Panc1 (cell line): ENCODE measurements around the gene RSU1. TPM values are rescaled to one million over a fixed set of nuclear protein-coding genes. Genes with fewer than 3 reads are reported as not detected.

Source experiments
- ATAC-seq: fragments of 200-7000 bp; cut with Tn5 transposase; 2 replicates; pipeline ENCODE4 v1.9.1; 2020; ENCODE audit warnings: mild to moderate bottlenecking, moderate library complexity
- BruUV-seq: library from RNA; stranded (reverse); fragments of 400-500 nt; replicated peaks from 2 replicates; lab custom pipeline; 2021; lab: Mats Ljungman, UMichigan
- CTCF ChIA-PET: fragments of 300-600 bp; sonication (Branson Sonifier 250); formaldehyde crosslinking; loops from one replicate; lab custom pipeline; 2022; ENCODE audit warnings: antibody characterized with exemption; lab: Charles Lee
- POLR2A ChIA-PET: fragments of 300-600 bp; sonication (Branson Sonifier 250); formaldehyde crosslinking; loops from one replicate; lab custom pipeline; 2022; ENCODE audit warnings: antibody characterized with exemption; lab: Charles Lee
- DNase-seq: peaks from one replicate; pipeline ENCODE4 v3.0.0-alpha.2; 2010; ENCODE audit warnings: low read depth, low spot score
- H3K27ac ChIP-seq: 2 replicates; pipeline ENCODE4 v1.5.1; 2011; ENCODE audit warnings: mild to moderate bottlenecking, low read length, inconsistent platforms
- H3K27me3 ChIP-seq: fragments of 200-500 bp; sonication (Bioruptor generic); 2 replicates; pipeline ENCODE4 v1.6.0; 2014; ENCODE audit warnings: low read length, inconsistent platforms; ENCODE audit not compliant: control insufficient read depth, insufficient read depth
- H3K36me3 ChIP-seq: fragments of 200-500 bp; sonication (Bioruptor generic); 2 replicates; pipeline ENCODE4 v1.5.1; 2014; ENCODE audit warnings: inconsistent platforms, mild to moderate bottlenecking, low read length, moderate library complexity; ENCODE audit not compliant: control insufficient read depth, insufficient read depth
- H3K4me1 ChIP-seq: 2 replicates; pipeline ENCODE4 v1.5.1; 2011; ENCODE audit warnings: inconsistent platforms, mild to moderate bottlenecking, low read length, moderate library complexity; ENCODE audit not compliant: control insufficient read depth, insufficient read depth
- H3K4me3 ChIP-seq, 2 experiments: 2 replicates each; pipeline ENCODE4 v1.5.1; 2011 to 2012; ENCODE audit warnings: low read depth in 2 of 2, low read length in 2 of 2, mild to moderate bottlenecking in 2 of 2, inconsistent platforms in 1 of 2, moderate library complexity in 1 of 2
- H3K9me3 ChIP-seq: fragments of 200-500 bp; sonication (Bioruptor generic); 2 replicates; pipeline ENCODE4 v1.5.1; 2014; ENCODE audit warnings: low read depth, mild to moderate bottlenecking, inconsistent platforms, low read length, moderate library complexity; ENCODE audit not compliant: control insufficient read depth, insufficient read depth
- CTCF ChIP-seq: fragments of 450-650 bp; IDR thresholded peaks from 2 replicates; pipeline ENCODE4 v1.5.1; 2017; ENCODE audit warnings: mild to moderate bottlenecking
- POLR2AphosphoS5 ChIP-seq: IDR thresholded peaks from 2 replicates; pipeline ENCODE4 v1.6.1; 2012; ENCODE audit warnings: mild to moderate bottlenecking, low read depth, low read length, moderate library complexity
- REST ChIP-seq, 2 experiments: IDR thresholded peaks; 2 replicates each; pipeline ENCODE4 v1.6.1; 2011 to 2012; ENCODE audit warnings: low read depth in 2 of 2, control low read depth in 1 of 2, low read length in 1 of 2, mild to moderate bottlenecking in 1 of 2, moderate library complexity in 1 of 2; ENCODE audit not compliant: insufficient read depth in 1 of 2
- SIN3A ChIP-seq: IDR thresholded peaks from 2 replicates; pipeline ENCODE4 v1.6.1; 2012; ENCODE audit warnings: low read depth, mild to moderate bottlenecking, low read length, moderate library complexity, borderline replicate concordance; ENCODE audit not compliant: insufficient read depth
- TCF7L2 ChIP-seq: IDR thresholded peaks from 2 replicates; pipeline ENCODE4 v1.6.1; 2011; ENCODE audit warnings: mild to moderate bottlenecking, low read depth, low read length, inconsistent platforms
- in situ Hi-C: cut with HindIII; loops from 2 replicates; pipeline ENCODE4 v1.10.0; 2016; ENCODE audit warnings: low sequenced_read_pairs, low pct_unique_long_range_greater_than_20kb
- intact Hi-C: fragments of 100-400 bp; cut with micrococcal nuclease; formaldehyde crosslinking; loops from one replicate; pipeline ENCODE4 v1.10.0; 2022; ENCODE audit not compliant: unreplicated experiment
- total RNA-seq: library from RNA; stranded (reverse); gene quantifications from one replicate; pipeline ENCODE4 v1.2.1, GENCODE V29; 2021; ENCODE audit not compliant: unreplicated experiment

Gene RSU1
- total RNA-seq, 1 experiment from 2014 or later = 55.6 TPM

GRCh38 chr10:16770141-16770540 is 47.1 kb downstream of the RSU1 start:
- Histone ChIP-seq H3K27me3 (no peaks in the 10 kb centered on the region), H3K27ac (no peak overlapping the region), H3K4me3 (no peak overlapping the region), H3K36me3 (no peaks in the 10 kb centered on the region), H3K9me3 (no peaks in the 10 kb centered on the region), H3K4me1 (no peaks in the 10 kb centered on the region)
- no peak for TF ChIP-seq SIN3A
- TF ChIP-seq CTCF = no peak
- no peak for TF ChIP-seq TCF7L2
- TF ChIP-seq REST (IDR thresholded peaks at IDR 0.05; ENCODE audit: insufficient read depth in 1 of 2, low read depth in 2 of 2, low read length in 1 of 2) = no peak
- ChIA-PET POLR2A (no interaction called here), CTCF (no interaction called here)
- no peak for ATAC-seq
- intact Hi-C loops (no loop called here), in situ Hi-C loops (no loop called here)
- DNase-seq = no peak
- BruUV-seq = no TSS peak

- H3K4me1 ChIP-seq = no peaks in the 10 kb centered on the region
These were observed 47.9 kb downstream of the RSU1 start for GRCh38 chr10:16769331-16769730.

More at GRCh38 chr10:16769331-16769730, 47.9 kb downstream of the RSU1 start:
- POLR2A ChIA-PET = no interaction called here
- no peak overlapping the region for H3K27ac ChIP-seq
- no peaks in the 10 kb centered on the region for H3K36me3 ChIP-seq
- ATAC-seq (no peak), DNase-seq (no peak)
- BruUV-seq = no TSS peak
- H3K27me3 ChIP-seq = no peaks in the 10 kb centered on the region
- TF ChIP-seq SIN3A (no peak), TCF7L2 (no peak), REST (IDR thresholded peaks at IDR 0.05; ENCODE audit: insufficient read depth in 1 of 2, low read depth in 2 of 2, low read length in 1 of 2) (no peak), POLR2AphosphoS5 (no peak), CTCF (no peak)
- in situ Hi-C loops (no loop called here), intact Hi-C loops (no loop called here)
- H3K4me3 ChIP-seq = no peak overlapping the region
- CTCF ChIA-PET = no interaction called here
- no peaks in the 10 kb centered on the region for H3K9me3 ChIP-seq
